Activated T-helper 1 cell treated with Interleukin-2 at 50 U/mL for 16 hours (primary cell): Measurements from ENCODE around the gene RNU1-4.
"Not testable (repeated sequence)": the region's sequence is repeated elsewhere in the genome, so short reads cannot be mapped to it uniquely, and the experiment has no call there.

ENCODE experiments used
- DNase-seq: peaks from one replicate; pipeline ENCODE4 v3.0.0-alpha.2; 2020; ENCODE audit warnings: low read depth

Gene RNU1-4

DNA sequence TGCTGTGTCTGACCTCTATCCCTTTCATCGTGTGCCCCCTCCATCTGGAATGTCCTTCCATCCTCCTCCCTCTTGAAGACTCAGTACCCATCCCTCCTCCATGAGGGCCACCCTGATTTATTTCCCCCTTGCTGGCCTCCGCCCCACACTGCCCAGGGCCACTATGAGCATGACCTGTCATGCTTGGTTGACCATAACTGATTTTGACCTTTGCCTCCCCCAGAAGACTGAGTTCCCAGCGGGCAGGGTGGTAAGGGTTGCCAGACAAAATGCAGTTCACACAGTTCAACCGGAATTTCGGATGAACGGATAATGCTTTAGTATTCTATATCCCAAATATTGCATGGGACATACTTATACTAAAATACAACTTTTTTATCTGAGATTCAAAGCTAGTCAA lies 31.6 kb upstream of the RNU1-4 start:
- DNase-seq, result not testable (repeated sequence)

DNA sequence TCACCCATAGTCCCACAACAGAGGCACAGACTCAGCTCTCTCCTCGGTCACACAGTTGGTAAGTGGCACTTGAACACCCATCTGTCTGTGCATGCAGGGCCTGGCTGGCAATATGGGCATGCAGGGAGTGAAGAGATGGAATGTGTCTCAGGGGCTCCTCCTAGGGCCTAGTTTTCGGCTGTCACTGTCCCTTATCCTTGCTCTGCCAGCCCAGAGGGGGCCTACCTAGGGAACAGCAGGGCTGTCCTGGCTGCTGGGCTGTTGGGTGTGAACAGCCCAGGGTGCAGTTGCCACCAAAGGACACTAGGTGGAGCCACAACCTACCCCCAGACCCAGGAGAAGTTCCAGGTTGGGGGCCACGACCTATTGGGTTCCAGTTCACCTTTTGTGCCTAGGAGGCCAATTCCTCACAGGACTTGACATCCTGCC lies 30.6 kb upstream of the RNU1-4 start:
- peak; percentile 29 for DNase-seq

DNA sequence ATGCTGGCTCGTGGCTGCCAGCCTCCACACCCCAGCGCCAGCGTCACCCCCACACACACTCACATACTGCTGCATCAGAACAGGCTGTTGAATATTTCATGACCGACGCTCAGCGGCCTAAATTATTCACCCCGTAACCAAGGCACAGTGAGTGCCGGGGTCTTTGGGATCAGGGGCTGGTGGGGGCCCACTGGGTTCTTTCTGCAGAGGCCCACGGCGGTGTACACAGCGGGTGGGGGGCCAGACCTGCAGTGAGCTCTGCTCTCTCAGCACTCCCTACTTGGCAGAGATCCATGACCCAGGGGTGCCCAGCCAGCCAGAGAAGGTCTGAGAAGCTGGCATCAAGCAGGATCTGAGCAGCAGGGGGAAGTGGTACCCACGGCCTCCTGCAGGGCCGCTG lies 29.7 kb upstream of the RNU1-4 start:
- DNase-seq, result not testable (repeated sequence)

DNA sequence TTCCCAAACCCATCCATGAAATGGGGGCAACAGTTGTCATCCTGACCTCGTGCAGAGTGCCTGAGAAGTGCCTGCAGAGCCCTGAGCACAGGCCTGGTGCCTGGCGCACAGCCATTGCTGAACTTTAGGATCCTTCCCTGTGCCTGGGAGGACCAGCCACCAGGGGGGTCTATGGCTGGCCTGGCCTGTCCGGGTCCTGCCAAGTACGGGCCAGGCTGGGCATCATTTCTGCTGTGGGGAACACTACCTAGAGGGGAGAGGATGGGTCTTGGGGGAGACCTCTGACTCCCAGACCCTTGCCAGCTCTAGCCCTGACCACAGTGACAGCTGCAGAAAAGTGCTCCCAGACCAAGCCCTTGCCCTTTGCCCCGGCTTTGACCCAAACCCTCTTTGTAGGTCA lies 28.2 kb upstream of the RNU1-4 start:
- not testable (repeated sequence) for DNase-seq

DNA sequence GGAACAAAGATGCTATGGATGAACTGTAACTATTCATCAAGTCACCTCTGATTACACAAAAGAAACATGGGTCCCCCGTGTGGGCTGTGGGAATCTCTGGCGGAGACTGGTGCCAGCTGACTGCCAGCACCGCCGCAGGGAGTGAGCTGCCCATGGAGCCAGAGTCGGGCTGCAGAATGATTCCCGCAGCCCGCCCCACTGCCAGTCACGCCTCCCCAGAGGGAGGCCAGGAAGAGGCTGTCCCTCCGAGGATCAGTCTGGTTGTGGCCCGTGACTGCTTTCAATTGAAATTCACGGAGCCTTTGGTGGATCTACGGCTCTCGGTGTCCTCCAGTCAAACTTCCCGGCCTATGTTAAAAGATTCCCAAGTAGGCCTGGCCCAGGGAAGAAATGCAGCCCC lies 27.7 kb upstream of the RNU1-4 start:
- DNase-seq, result not testable (repeated sequence)

GRCh38 chr1:16712984-16713383 lies 27.3 kb upstream of the RNU1-4 start:
- DNase-seq, result not testable (repeated sequence)

GRCh38 chr1:16713480-16713879 lies 26.8 kb upstream of the RNU1-4 start:
- not testable (repeated sequence) for DNase-seq

DNA sequence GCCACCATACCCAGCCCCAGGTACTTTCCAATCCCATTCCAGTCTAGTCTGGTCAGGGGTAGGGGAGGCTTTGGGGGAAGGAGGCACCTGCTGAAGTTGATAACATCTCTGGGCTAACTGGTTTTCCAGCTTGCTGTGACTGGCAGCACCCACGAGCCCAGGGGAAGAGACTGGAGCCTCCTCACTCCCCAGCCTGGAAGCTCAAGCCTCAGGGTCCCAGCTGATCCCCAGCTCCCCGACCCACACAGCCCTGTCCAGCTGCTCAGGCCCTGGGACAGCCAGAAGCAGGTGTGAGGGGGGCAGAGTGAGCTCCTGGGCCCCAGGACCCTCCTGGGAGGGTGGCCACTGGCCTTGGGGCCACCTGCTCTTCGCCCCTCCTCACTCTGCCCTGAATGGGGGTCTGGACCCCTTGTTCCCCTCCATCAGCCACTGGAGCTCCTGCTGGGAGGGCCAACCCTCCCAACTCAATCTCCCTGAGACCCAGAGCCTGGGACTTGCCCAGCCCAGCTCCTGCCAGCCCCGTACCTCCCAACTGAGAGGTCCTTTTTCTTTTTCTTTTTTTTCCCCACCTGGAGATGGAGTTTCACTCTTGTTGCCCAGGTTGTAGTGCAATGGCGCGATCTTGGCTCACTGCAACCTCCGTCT lies 23.5 kb upstream of the RNU1-4 start:
- DNase-seq, result no peak

DNA sequence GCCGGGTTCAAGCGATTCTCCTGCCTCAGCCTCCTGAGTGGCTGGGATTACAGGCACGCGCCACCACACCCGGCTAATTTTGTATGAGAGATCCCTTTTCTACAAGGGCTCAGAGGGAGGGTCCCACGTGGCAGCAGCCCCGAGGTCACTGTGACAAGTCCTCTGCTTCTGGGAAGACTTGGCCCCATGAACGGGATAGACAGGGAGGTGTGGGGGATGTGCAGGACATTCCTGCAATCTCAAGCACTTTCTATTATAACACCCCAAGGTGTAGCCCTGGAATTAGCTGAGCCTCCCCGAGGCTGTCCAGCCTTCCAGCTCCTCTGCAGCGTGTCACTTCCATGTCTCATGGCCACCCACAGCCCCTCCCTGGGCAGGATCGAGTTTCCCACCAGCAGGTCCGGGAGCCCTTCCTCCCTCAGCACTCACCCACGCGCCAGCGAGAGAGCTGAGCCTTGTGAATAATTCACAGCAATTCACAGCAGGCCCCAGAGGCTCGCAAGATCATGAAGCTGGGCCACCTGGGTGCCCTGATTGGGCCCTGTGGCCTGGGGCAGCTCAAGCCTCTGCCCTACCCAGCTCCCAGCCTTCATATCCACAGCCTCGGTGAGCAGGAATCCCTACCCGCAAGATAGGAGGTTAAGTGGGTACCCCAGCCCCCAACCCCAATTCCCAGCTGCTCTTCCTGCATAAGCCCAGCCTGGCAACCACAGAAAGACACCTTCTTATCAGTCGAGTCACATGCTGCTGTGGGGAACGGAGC lies 22.8 kb upstream of the RNU1-4 start:
- no peak for DNase-seq

- not testable (repeated sequence) for DNase-seq
Measured at GRCh38 chr1:16718099-16718907, 22.0 kb upstream of the RNU1-4 start.

DNA sequence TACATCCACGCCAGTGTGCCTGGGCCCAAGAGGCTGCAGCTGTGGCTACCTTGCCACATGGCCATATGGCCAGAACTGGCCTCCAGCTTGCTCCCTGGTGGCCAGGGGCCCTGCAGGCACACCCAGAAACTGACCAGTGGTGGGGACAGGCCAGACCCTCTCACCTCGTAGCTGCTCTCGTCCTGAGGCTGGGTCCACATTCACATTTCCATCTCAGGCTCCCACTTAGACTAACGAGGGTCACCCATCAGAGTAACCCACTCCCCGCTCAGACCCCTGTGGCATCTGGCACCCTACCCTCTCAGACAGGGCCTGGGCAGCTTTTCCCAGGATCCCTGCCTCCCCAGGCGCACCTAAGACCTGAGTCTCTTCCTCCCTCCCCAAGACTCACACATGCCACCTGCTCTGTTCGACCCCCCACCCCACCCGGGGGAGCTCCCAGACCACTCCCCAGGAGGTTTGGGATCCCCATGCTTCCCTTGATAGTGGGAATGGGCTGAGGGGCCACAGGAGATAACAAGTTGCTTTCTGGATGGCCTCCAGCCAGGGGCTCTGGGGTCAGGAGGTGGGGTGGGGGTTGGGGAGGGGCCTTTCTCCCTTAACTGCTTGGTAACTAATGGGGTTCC lies 21.3 kb upstream of the RNU1-4 start:
- no peak for DNase-seq

GRCh38 chr1:16719571-16720350 lies 20.6 kb upstream of the RNU1-4 start:
- DNase-seq, result no peak

DNA sequence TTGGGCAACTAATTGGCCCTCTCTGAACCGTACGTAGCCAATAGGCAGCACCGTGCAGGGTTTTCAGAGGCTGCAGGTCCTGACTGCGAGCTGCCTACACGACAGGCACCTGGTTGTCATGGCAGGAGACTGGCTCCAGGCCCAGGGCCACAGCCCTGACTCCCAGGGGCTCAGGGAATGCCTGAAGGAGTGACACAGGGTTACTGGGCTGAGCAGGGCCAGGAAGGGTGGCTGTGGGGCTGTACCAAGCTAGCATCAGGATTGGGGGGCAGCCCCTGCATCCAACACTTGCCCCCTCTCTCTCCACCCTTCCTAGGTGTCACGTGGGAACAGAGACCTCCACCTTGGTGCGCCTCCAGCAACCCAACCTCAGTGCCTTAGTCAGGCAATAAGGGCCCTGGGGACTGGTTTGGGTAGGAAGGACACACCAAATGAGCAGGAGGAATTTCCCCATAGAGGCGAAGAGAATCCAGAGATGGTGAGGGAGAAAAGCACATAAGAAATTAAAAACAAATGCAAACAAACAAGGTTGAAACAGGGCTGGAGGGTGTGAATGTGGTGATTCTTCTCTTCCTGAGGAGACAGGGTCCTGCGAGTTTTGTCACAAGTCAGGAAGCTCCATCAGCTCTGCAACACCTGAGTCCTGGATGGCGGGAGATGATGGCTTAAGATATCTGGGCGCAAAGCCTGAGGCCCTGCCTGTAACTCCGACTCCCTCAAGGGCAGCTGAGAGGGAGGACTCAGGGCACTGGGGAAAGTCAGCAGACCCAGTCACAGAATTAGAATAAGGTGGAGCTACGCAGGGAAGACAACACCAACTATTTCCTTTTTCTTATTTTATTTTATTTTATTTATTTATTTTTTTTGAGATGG lies 19.7 kb upstream of the RNU1-4 start:
- no peak for DNase-seq

DNA sequence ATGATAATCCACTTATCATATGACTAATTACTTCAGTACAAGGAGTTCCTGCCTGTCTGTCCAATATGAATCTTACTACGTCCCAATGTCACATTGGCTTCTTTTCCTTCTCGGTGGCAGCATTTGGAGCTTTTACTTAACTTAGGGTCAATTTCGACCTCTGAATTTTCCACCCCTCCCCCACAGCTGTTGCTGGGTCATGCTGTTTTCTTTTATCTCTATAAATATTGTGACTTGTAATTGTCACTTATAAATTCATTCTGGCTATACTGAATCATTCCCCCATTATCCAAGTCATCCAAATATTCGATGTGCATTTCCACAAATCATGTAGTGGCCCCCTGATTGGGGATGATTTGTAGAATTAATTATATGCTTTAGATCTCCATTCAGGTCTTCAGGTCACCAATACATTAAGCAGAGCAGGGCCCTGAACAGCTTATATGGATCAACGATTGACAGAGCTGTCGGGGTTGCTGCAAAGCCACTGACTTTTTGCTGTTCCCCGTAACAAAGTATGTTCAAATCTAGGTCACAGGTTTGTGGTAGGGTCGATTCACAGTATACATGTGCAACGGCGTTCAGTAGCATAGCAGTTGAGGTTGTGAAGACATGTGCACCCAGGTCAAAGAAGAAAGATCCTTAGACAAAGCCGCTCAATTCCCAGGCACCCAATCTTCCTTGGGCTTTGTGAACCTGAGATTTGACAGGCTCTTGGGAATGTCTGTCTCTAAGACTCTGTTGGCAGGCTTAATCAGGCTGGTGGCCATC lies 18.3 kb upstream of the RNU1-4 start:
- DNase-seq, result no peak

GRCh38 chr1:16724718-16725438 lies 15.4 kb upstream of the RNU1-4 start:
- no peak for DNase-seq

DNA sequence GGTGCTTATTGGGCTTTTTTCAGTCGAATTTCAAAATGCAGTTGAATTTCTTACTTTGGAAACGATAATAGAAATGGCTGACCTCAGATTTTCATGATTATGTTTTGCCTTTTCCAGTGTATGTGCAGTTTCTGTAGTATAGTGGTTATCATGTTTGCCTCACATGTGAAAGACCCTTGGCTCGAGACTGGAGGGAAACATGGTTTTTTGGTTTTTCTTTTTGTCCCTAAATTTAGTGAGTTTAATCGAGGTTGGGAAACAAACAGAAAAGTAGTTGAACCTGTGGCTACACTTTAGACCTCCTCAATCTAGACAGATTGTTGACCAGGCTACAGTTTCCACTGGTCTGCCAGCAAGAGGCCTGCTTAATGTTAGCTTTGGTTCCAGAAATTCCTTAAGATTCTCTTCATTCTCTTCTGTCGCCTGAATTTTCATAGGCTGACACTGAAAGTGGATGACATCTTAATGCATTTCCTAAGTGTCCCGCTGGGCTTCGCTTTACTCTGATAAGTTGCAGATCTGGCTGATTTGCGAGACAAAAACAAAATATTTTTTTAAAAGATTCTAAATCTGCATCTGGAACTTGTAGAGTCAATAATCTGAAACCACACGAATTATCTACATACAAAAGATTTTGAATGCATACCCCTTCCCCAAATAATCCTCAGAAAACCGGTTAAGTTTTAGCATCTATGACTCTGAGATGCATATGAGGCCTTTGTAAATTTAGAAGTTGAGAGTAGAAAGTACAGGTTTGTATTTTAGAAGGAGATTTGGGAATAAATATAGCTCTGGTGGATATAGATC lies 14.7 kb upstream of the RNU1-4 start:
- not testable (repeated sequence) for DNase-seq

GRCh38 chr1:16727190-16728111 lies 12.9 kb upstream of the RNU1-4 start:
- DNase-seq, result peak; percentile 24
